ENCODE measurements around the gene SNRNP70. TPM values are rescaled to one million over a fixed set of nuclear protein-coding genes. Genes with fewer than 3 reads are reported as not detected.
A peak's percentile ranks its signal among the peaks of the same experiment; 100 is the strongest.

SNRNP70 gene
- total RNA-seq, 1 donor from 2014 or later, result 103 TPM

DNA sequence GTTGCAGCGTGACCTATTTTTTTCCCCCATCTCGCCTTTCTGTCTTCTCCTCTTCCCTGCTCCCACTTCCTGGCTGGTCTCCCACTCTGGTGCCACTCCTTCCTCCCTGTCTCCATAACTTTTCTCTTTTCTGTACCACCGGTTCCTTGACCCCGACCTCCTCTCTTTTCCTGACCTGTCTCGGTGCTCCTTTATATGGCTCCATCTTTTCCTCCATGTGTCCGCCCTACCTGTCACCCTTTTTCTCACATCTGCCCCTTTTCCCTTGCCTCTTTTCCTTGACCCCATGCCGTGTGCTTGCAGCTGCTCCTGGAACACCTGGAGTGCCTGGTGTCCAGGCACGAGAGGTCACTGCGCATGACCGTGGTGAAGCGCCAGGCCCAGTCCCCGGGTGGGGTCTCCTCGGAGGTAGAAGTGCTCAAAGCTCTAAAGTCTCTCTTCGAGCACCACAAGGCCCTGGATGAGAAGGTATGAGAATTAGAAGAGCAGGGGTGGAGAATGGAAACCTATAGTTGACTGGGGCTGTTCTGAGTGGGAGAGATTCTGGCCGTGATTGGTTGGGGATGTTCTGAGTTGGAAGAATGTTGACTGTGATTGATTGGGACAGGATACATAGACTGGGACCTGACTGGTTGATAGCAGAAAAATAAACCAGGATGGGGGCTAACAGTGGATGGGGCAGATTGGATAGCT lies 43.4 kb downstream of the SNRNP70 start:
- no peaks in the 10 kb centered on the region for H3K36me3 ChIP-seq (ENCODE audit: control insufficient read depth in 3 of 3, insufficient read depth in 3 of 3, low read length in 3 of 3)
- H3K9ac ChIP-seq (ENCODE audit: low read depth in 1 of 3, low read length in 3 of 3), result no peak overlapping the region
- H3K4me3 ChIP-seq (ENCODE audit: low read length in 3 of 3), result peak overlapping the region in 1 of 3 donors; percentile 70
- H3K27ac ChIP-seq (ENCODE audit: low read depth, low read length), result peak overlapping the region; percentile 44
- H3K4me1 ChIP-seq (ENCODE audit: control insufficient read depth in 3 of 3, insufficient read depth in 3 of 3, low read length in 3 of 3), result peaks cover 20 to 36% (median 29%) of the 10 kb centered on the region in 3 donors
- peaks cover 0 to 7% (median 0%) of the 10 kb centered on the region in 3 donors for H3K27me3 ChIP-seq (ENCODE audit: control insufficient read depth in 3 of 3, insufficient read depth in 3 of 3, low read length in 3 of 3)
- no peaks in the 10 kb centered on the region for H3K9me3 ChIP-seq (ENCODE audit: control insufficient read depth in 3 of 3, low read length in 3 of 3)

DNA sequence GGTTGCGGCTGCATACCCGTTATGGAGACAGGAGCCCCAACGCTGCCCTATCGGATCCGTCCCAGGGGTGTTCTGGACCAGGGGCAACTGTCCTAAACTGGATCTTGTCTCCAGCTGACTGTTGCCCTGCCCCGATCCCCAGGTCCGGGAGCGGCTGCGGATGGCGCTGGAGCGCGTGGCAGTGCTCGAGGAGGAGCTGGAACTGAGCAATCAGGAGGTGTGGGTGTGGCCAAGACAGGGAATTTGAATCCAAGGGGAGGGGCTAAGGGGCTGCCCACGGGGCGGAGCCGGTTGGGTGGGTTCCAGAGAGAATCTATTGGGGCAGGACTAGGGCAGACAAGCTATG lies 44.0 kb downstream of the SNRNP70 start:
- no peak overlapping the region for H3K4me3 ChIP-seq (ENCODE audit: low read length in 3 of 3)
- no peaks in the 10 kb centered on the region for H3K9me3 ChIP-seq (ENCODE audit: control insufficient read depth in 3 of 3, low read length in 3 of 3)
- H3K4me1 ChIP-seq (ENCODE audit: control insufficient read depth in 3 of 3, insufficient read depth in 3 of 3, low read length in 3 of 3), result peaks cover 26 to 41% (median 32%) of the 10 kb centered on the region in 3 donors
- H3K9ac ChIP-seq (ENCODE audit: low read depth in 1 of 3, low read length in 3 of 3), result no peak overlapping the region
- H3K36me3 ChIP-seq (ENCODE audit: control insufficient read depth in 3 of 3, insufficient read depth in 3 of 3, low read length in 3 of 3), result no peaks in the 10 kb centered on the region
- H3K27ac ChIP-seq (ENCODE audit: low read depth, low read length), result no peak overlapping the region
- H3K27me3 ChIP-seq (ENCODE audit: control insufficient read depth in 3 of 3, insufficient read depth in 3 of 3, low read length in 3 of 3), result peaks cover 0 to 12% (median 1%) of the 10 kb centered on the region in 3 donors

DNA sequence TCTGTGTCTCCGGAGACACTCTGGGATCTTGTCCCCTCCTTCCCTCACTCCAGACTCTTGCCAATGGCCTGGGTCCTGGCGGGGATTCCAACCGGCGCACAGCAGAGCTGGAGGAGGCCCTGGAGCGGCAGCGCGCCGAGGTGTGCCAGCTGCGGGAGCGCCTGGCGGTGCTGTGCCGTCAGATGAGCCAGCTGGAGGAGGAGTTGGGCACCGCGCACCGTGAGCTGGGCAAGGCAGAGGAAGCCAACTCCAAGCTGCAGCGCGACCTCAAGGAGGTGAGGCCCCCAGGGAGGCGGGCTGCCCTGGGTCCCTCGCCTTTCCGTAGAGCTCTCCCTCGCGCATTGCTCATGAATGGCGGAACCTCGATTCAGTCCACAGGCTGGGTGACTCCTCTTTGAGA lies 45.1 kb downstream of the SNRNP70 start:
- Histone ChIP-seq H3K27me3 (ENCODE audit: control insufficient read depth in 3 of 3, insufficient read depth in 3 of 3, low read length in 3 of 3) (peaks cover 5 to 18% (median 5%) of the 10 kb centered on the region in 3 donors), H3K9ac (ENCODE audit: low read depth in 1 of 3, low read length in 3 of 3) (peak overlapping the region in 1 of 3 donors; percentile 16), H3K9me3 (ENCODE audit: control insufficient read depth in 3 of 3, low read length in 3 of 3) (no peaks in the 10 kb centered on the region), H3K4me3 (ENCODE audit: low read length in 3 of 3) (no peak overlapping the region), H3K4me1 (ENCODE audit: control insufficient read depth in 3 of 3, insufficient read depth in 3 of 3, low read length in 3 of 3) (peaks cover 28 to 46% (median 37%) of the 10 kb centered on the region in 3 donors), H3K27ac (ENCODE audit: low read depth, low read length) (no peak overlapping the region), H3K36me3 (ENCODE audit: control insufficient read depth in 3 of 3, insufficient read depth in 3 of 3, low read length in 3 of 3) (no peaks in the 10 kb centered on the region)

DNA sequence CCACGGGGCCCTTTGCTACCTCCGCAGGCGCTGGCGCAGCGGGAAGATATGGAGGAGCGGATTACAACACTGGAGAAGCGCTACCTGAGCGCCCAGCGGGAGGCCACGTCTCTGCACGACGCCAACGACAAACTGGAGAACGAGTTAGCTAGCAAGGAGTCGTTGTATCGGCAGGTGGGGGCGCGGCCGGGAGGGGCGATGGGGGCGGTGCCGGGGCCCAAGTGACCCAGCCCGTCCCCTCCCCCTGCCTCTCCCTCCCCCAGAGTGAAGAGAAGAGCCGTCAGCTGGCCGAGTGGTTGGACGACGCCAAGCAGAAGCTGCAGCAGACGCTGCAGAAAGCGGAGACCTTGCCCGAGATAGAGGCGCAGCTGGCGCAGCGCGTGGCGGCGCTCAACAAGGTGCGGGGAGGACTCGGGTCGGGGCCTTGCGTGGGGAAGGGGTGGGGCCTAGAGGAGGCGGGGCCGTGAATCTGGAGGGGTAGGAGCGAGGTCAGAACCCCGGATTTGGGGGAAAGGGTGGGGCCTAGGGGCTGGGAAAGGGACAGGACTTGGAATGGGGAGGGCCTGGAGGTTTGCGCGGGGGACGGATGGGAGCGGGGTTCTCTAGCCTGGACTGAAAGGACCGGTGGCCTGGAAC lies 47.8 kb downstream of the SNRNP70 start:
- Histone ChIP-seq H3K4me1 (ENCODE audit: control insufficient read depth in 3 of 3, insufficient read depth in 3 of 3, low read length in 3 of 3) (peaks cover 28 to 61% (median 45%) of the 10 kb centered on the region in 3 donors), H3K9ac (ENCODE audit: low read depth in 1 of 3, low read length in 3 of 3) (no peak overlapping the region), H3K27me3 (ENCODE audit: control insufficient read depth in 3 of 3, insufficient read depth in 3 of 3, low read length in 3 of 3) (peaks cover 5 to 18% (median 11%) of the 10 kb centered on the region in 3 donors), H3K4me3 (ENCODE audit: low read length in 3 of 3) (peak overlapping the region; percentile 40 to 56 (median 52)), H3K27ac (ENCODE audit: low read depth, low read length) (no peak overlapping the region), H3K9me3 (ENCODE audit: control insufficient read depth in 3 of 3, low read length in 3 of 3) (no peaks in the 10 kb centered on the region), H3K36me3 (ENCODE audit: control insufficient read depth in 3 of 3, insufficient read depth in 3 of 3, low read length in 3 of 3) (no peaks in the 10 kb centered on the region)

DNA sequence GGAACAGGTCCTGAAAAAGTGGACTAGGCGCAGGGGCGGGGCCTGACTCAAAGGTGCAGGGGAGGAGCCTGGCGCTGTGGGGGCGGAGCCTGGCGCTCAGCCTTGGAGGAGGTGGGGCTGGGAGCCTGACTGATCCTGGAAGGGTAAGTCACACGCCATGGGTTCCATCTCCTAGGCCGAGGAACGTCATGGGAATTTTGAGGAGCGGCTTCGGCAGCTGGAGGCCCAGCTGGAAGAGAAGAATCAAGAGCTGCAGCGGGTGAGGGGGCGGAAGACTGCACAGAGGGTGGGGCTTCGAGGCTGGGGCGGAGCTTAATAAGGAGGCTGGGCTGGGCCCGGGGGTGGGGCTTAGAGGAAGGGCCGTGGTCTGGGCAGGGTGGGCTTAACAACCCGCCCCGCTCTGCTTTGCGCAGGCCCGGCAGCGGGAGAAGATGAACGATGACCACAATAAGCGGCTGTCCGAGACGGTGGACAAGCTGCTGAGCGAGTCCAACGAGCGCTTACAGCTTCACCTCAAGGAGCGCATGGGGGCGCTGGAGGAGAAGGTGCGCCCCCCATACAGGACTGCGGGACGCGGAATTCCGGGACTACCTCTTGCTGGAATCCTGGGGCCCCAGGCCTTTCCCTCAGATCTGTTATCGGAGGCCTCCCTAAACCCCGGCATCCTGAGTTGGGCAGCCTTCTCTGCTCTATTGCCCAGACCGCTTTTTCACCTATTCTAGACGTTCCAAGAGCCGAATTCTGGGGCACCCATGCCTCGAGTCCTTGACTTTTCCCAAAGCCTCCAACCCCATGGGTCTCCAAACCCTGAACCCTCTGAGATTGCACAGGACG lies 48.6 kb downstream of the SNRNP70 start:
- Histone ChIP-seq H3K36me3 (ENCODE audit: control insufficient read depth in 3 of 3, insufficient read depth in 3 of 3, low read length in 3 of 3) (no peaks in the 10 kb centered on the region), H3K4me3 (ENCODE audit: low read length in 3 of 3) (peak overlapping the region; percentile 40 to 56 (median 52)), H3K27me3 (ENCODE audit: control insufficient read depth in 3 of 3, insufficient read depth in 3 of 3, low read length in 3 of 3) (peaks cover 5 to 18% (median 11%) of the 10 kb centered on the region in 3 donors), H3K4me1 (ENCODE audit: control insufficient read depth in 3 of 3, insufficient read depth in 3 of 3, low read length in 3 of 3) (peaks cover 24 to 59% (median 43%) of the 10 kb centered on the region in 3 donors), H3K27ac (ENCODE audit: low read depth, low read length) (no peak overlapping the region), H3K9ac (ENCODE audit: low read depth in 1 of 3, low read length in 3 of 3) (no peak overlapping the region), H3K9me3 (ENCODE audit: control insufficient read depth in 3 of 3, low read length in 3 of 3) (no peaks in the 10 kb centered on the region)

DNA sequence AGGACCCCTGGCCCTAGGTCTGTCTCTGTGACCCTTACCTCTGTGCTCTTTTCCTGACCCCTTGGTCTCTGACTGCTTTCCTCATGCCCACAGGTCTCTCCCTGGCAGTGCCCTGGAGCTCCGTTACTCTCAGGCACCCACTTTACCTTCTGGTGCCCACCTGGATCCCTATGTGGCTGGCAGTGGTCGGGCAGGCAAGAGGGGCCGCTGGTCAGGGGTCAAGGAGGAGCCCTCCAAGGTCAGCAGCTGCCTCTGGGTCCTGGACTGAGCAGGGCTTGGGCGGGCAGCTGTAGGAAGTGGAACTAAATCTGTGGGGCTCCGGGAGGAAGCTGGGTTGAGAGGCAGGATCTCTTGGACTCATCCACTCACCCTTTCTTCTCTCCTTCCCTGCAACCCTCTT lies 50.4 kb downstream of the SNRNP70 start:
- Histone ChIP-seq H3K9me3 (ENCODE audit: control insufficient read depth in 3 of 3, low read length in 3 of 3) (no peaks in the 10 kb centered on the region), H3K27ac (ENCODE audit: low read depth, low read length) (no peak overlapping the region), H3K27me3 (ENCODE audit: control insufficient read depth in 3 of 3, insufficient read depth in 3 of 3, low read length in 3 of 3) (peaks cover 5 to 14% (median 11%) of the 10 kb centered on the region in 3 donors)

DNA sequence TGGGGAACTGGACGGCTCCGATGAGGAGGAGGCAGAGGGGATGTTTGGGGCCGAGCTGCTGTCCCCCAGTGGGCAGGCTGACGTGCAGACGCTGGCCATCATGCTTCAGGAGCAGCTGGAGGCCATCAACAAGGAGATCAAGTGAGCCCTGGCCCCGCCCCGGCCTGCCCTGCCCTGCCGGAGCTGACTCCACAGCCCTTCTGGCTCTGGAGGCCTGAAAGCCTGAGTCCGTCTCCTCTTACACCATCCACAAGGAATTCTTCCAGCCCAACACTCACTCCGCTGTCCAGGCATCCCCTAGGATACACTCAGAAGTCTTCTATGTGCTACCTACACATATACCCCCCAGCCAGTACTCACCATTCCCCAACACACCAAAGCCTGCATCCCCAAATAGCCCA lies 51.5 kb downstream of the SNRNP70 start:
- no peaks in the 10 kb centered on the region for H3K36me3 ChIP-seq (ENCODE audit: control insufficient read depth in 3 of 3, insufficient read depth in 3 of 3, low read length in 3 of 3)
- no peak overlapping the region for H3K4me3 ChIP-seq (ENCODE audit: low read length in 3 of 3)
- H3K27ac ChIP-seq (ENCODE audit: low read depth, low read length), result no peak overlapping the region
- peaks cover 5 to 14% (median 11%) of the 10 kb centered on the region in 3 donors for H3K27me3 ChIP-seq (ENCODE audit: control insufficient read depth in 3 of 3, insufficient read depth in 3 of 3, low read length in 3 of 3)
- H3K9me3 ChIP-seq (ENCODE audit: control insufficient read depth in 3 of 3, low read length in 3 of 3), result no peaks in the 10 kb centered on the region
- no peak overlapping the region for H3K9ac ChIP-seq (ENCODE audit: low read depth in 1 of 3, low read length in 3 of 3)
- peaks cover 17 to 39% (median 27%) of the 10 kb centered on the region in 3 donors for H3K4me1 ChIP-seq (ENCODE audit: control insufficient read depth in 3 of 3, insufficient read depth in 3 of 3, low read length in 3 of 3)

More for the DNA sequence above, 50.4 kb downstream of the SNRNP70 start:
- Histone ChIP-seq H3K4me3 (ENCODE audit: low read length in 3 of 3) (no peak overlapping the region), H3K9ac (ENCODE audit: low read depth in 1 of 3, low read length in 3 of 3) (no peak overlapping the region), H3K4me1 (ENCODE audit: control insufficient read depth in 3 of 3, insufficient read depth in 3 of 3, low read length in 3 of 3) (peaks cover 17 to 40% (median 27%) of the 10 kb centered on the region in 3 donors), H3K36me3 (ENCODE audit: control insufficient read depth in 3 of 3, insufficient read depth in 3 of 3, low read length in 3 of 3) (no peaks in the 10 kb centered on the region)

DNA sequence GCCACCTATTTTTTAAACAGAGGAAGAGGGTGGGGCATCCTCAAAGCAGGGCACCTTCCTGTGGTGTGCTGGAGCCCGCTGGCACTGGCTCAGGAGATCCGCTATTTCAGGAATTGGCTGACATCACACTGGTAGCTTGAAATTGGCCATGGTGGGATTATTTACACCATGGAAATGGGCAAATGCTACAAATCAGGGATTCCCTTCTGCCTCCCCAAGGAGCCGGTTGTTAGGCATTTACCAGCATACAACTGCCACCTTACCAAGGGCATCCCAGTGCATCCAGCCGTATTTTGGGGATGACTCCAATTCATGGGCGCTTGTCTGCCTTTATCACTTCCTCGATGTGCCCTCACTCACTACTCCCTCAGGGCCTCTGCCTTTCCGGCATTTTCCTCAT lies 55.7 kb downstream of the SNRNP70 start:
- Histone ChIP-seq H3K27ac (ENCODE audit: low read depth, low read length) (no peak overlapping the region), H3K4me3 (ENCODE audit: low read length in 3 of 3) (no peak overlapping the region), H3K4me1 (ENCODE audit: control insufficient read depth in 3 of 3, insufficient read depth in 3 of 3, low read length in 3 of 3) (peaks cover 11 to 38% (median 28%) of the 10 kb centered on the region in 3 donors), H3K9ac (ENCODE audit: low read depth in 1 of 3, low read length in 3 of 3) (no peak overlapping the region), H3K27me3 (ENCODE audit: control insufficient read depth in 3 of 3, insufficient read depth in 3 of 3, low read length in 3 of 3) (peaks cover 0 to 2% (median 0%) of the 10 kb centered on the region in 3 donors), H3K36me3 (ENCODE audit: control insufficient read depth in 3 of 3, insufficient read depth in 3 of 3, low read length in 3 of 3) (no peaks in the 10 kb centered on the region), H3K9me3 (ENCODE audit: control insufficient read depth in 3 of 3, low read length in 3 of 3) (no peaks in the 10 kb centered on the region)

DNA sequence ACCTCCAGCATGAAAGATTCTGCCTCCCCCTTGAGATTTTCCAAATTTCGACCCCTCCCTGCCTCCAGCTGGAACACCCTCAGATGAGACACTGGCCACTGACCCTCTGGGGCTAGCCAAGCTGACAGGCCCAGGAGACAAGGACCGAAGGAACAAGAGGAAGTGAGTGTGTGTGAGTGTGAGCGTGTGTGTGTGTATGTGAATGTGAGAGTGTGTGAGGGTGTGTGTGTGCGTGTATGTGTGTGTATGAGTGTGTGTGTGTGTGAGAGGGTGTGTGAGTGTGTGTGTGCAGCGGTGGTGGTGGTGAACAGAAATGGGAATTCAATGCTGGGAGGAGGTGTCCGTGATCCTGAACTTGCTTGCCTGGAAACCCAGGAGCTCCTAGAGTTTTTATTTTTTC lies 56.1 kb downstream of the SNRNP70 start:
- Histone ChIP-seq H3K9me3 (ENCODE audit: control insufficient read depth in 3 of 3, low read length in 3 of 3) (no peaks in the 10 kb centered on the region), H3K9ac (ENCODE audit: low read depth in 1 of 3, low read length in 3 of 3) (no peak overlapping the region), H3K36me3 (ENCODE audit: control insufficient read depth in 3 of 3, insufficient read depth in 3 of 3, low read length in 3 of 3) (no peaks in the 10 kb centered on the region)

More for the DNA sequence above, 56.1 kb downstream of the SNRNP70 start:
- H3K27me3 ChIP-seq (ENCODE audit: control insufficient read depth in 3 of 3, insufficient read depth in 3 of 3, low read length in 3 of 3), result no peaks in the 10 kb centered on the region
- H3K4me1 ChIP-seq (ENCODE audit: control insufficient read depth in 3 of 3, insufficient read depth in 3 of 3, low read length in 3 of 3), result peaks cover 15 to 40% (median 28%) of the 10 kb centered on the region in 3 donors
- no peak overlapping the region for H3K4me3 ChIP-seq (ENCODE audit: low read length in 3 of 3)
- H3K27ac ChIP-seq (ENCODE audit: low read depth, low read length), result no peak overlapping the region

Data from skeletal muscle tissue (tissue), 4 donors.